A673 (cell line): ENCODE data around the gene RBM4B. TPM values are rescaled to one million over a fixed set of nuclear protein-coding genes. Genes with fewer than 3 reads are reported as not detected.

Experiments used
- BruUV-seq: library from RNA; stranded (reverse); fragments of 400-500 nt; replicated peaks from 2 replicates; lab custom pipeline; 2021; lab: Mats Ljungman, UMichigan
- CTCF ChIA-PET: fragments of 300-600 bp; sonication (Branson Sonifier 250); formaldehyde crosslinking; loops from one replicate; lab custom pipeline; 2022; ENCODE audit warnings: antibody characterized with exemption; lab: Charles Lee
- POLR2A ChIA-PET: fragments of 300-600 bp; sonication (Branson Sonifier 250); formaldehyde crosslinking; loops from one replicate; lab custom pipeline; 2022; ENCODE audit warnings: antibody characterized with exemption; ENCODE audit not compliant: low non-redundant PET; lab: Charles Lee
- DNase-seq: peaks from one replicate; pipeline ENCODE4 v3.0.0-alpha.2; 2015; ENCODE audit warnings: low spot score
- H3K27ac ChIP-seq: fragments of 200-600 bp; sonication (generic); 2 replicates; pipeline ENCODE4 v1.5.1; 2016; ENCODE audit warnings: mixed run types, low read depth, mild to moderate bottlenecking, mixed read lengths, antibody characterized with exemption, low read length; ENCODE audit not compliant: poor library complexity, severe bottlenecking
- H3K27me3 ChIP-seq: fragments of 200-600 bp; sonication (generic); replicated peaks from 2 replicates; pipeline ENCODE4 v1.6.1; 2017; ENCODE audit warnings: mixed run types, low read depth, mild to moderate bottlenecking, mixed read lengths, antibody characterized with exemption, low read length; ENCODE audit not compliant: insufficient read depth, poor library complexity
- H3K36me3 ChIP-seq: fragments of 200-600 bp; sonication (generic); 2 replicates; pipeline ENCODE4 v1.6.1; 2016; ENCODE audit warnings: mixed run types, mild to moderate bottlenecking, mixed read lengths, antibody characterized with exemption, low read length; ENCODE audit not compliant: insufficient read depth, poor library complexity, severe bottlenecking
- H3K4me1 ChIP-seq: fragments of 200-600 bp; sonication (generic); 2 replicates; pipeline ENCODE4 v1.6.1; 2017; ENCODE audit warnings: mixed run types, mild to moderate bottlenecking, mixed read lengths, antibody characterized with exemption, low read length; ENCODE audit not compliant: insufficient read depth, poor library complexity, severe bottlenecking
- H3K4me3 ChIP-seq: fragments of 200-600 bp; sonication (generic); 2 replicates; pipeline ENCODE4 v1.5.1; 2016; ENCODE audit warnings: low read depth, mixed run types, mild to moderate bottlenecking, mixed read lengths, low read length; ENCODE audit not compliant: poor library complexity, severe bottlenecking
- H3K9me3 ChIP-seq: fragments of 200-600 bp; sonication (generic); 2 replicates; pipeline ENCODE4 v1.6.1; 2016; ENCODE audit warnings: mixed run types, low read depth, mild to moderate bottlenecking, mixed read lengths, antibody characterized with exemption, low read length; ENCODE audit not compliant: poor library complexity, severe bottlenecking
- EZH2 ChIP-seq: fragments of 200-600 bp; sonication (generic); IDR thresholded peaks from 2 replicates; pipeline ENCODE4 v1.6.1; 2017; ENCODE audit warnings: borderline replicate concordance, low read depth, mild to moderate bottlenecking, mixed read lengths, antibody characterized with exemption, low read length; ENCODE audit not compliant: poor library complexity, severe bottlenecking
- intact Hi-C: fragments of 100-400 bp; cut with micrococcal nuclease; formaldehyde crosslinking; loops from one replicate; pipeline ENCODE4 v1.10.0; 2022; ENCODE audit not compliant: unreplicated experiment
- total RNA-seq: library from RNA; stranded (reverse); gene quantifications from 2 replicates; pipeline ENCODE4 v1.2.3, GENCODE V29; 2021
- TF ChIP-seq, protein P1 (sequence below): fragments of 300-800, 200-600 bp; sonication (generic); conservative IDR thresholded peaks from 2 replicates; pipeline ENCODE4 v1.5.1; 2017; ENCODE audit warnings: low read depth, mild to moderate bottlenecking, antibody characterized with exemption, low read length, moderate library complexity, mixed read lengths

Gene RBM4B
- total RNA-seq, 1 experiment from 2014 or later = 40.5 TPM

DNA sequence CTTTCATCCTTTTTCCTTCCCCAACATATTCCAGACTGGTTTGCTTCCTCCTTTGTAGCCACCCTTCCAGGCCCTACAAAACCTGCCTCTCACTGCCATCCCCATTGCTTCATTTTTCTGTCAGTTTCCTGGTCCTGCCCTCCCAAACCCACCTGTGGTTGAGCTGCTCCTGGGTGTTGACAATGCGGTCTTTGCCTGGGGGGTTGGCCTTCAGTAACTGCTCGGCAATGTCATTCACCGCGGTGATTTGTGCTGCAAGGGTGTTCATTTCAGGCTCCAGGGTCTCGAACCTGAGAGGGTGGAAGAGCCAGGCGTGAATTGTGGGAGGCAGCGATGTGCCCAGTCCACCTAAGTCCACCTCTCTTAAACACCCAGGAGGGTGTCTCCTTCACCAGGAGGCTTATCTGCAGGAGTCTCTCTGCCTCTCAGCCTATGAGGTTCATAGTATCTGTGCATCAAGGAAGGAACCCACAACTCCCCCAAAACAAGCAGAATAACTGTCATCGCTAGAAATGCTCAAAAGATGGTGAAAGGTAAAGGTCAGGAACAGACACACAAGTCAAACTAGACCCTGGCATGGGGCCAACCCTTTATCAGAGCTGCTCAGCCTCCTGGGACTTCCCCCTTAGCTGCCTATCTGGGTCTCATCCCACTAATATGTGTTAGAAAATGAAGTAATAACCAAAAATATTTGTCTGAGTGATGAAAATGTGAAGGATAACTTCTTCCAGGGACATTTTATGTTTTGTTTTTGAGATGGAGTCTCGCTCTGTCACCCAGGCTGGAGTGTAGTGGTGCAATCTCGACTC is 23.9 kb upstream of the RBM4B start:
- CTCF ChIA-PET = no interaction called here

DNA sequence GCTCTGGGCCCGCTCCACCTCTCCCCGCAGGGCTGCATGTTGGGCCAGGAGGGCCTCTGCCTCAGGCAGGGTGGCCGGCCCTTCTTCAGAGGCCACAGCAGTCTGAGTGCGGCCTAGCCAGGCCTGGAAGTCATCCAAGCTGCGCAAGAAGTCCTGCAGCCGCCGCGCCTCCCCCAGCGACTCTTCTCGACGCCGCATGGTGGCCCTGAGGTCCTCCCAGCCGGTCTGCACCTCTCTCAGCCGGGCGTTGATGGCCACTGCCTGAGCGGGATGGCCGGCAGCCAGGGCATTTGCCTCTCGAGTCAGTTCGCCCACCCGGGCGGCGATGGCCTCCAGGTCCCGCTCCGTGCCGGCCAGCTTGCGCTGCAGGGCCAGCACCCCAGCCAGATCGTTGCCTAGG is 23.1 kb upstream of the RBM4B start:
- TF ChIP-seq EZH2 = no peak
- TF ChIP-seq, protein P1, sequence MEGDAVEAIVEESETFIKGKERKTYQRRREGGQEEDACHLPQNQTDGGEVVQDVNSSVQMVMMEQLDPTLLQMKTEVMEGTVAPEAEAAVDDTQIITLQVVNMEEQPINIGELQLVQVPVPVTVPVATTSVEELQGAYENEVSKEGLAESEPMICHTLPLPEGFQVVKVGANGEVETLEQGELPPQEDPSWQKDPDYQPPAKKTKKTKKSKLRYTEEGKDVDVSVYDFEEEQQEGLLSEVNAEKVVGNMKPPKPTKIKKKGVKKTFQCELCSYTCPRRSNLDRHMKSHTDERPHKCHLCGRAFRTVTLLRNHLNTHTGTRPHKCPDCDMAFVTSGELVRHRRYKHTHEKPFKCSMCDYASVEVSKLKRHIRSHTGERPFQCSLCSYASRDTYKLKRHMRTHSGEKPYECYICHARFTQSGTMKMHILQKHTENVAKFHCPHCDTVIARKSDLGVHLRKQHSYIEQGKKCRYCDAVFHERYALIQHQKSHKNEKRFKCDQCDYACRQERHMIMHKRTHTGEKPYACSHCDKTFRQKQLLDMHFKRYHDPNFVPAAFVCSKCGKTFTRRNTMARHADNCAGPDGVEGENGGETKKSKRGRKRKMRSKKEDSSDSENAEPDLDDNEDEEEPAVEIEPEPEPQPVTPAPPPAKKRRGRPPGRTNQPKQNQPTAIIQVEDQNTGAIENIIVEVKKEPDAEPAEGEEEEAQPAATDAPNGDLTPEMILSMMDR = no peak
- H3K27ac ChIP-seq = no peak overlapping the region
- CTCF ChIA-PET = no interaction called here
- H3K36me3 ChIP-seq = peaks cover 9% of the 10 kb centered on the region
- H3K4me1 ChIP-seq = no peaks in the 10 kb centered on the region
- no peak for DNase-seq
- POLR2A ChIA-PET = no interaction called here
- no peak overlapping the region for H3K4me3 ChIP-seq
- no peaks in the 10 kb centered on the region for H3K27me3 ChIP-seq
- intact Hi-C loops = no loop called here
- no peaks in the 10 kb centered on the region for H3K9me3 ChIP-seq
- TSS peak; percentile 76 for BruUV-seq

More for the DNA sequence above, 23.9 kb upstream of the RBM4B start:
- no TSS peak for BruUV-seq
- no peaks in the 10 kb centered on the region for H3K4me1 ChIP-seq
- peaks cover 9% of the 10 kb centered on the region for H3K36me3 ChIP-seq
- POLR2A ChIA-PET = no interaction called here
- no peak overlapping the region for H3K27ac ChIP-seq
- no peaks in the 10 kb centered on the region for H3K27me3 ChIP-seq
- H3K9me3 ChIP-seq = no peaks in the 10 kb centered on the region
- DNase-seq = no peak
- H3K4me3 ChIP-seq = no peak overlapping the region
- intact Hi-C loops = no loop called here
- TF ChIP-seq, protein P1 = no peak
- no peak for TF ChIP-seq EZH2

DNA sequence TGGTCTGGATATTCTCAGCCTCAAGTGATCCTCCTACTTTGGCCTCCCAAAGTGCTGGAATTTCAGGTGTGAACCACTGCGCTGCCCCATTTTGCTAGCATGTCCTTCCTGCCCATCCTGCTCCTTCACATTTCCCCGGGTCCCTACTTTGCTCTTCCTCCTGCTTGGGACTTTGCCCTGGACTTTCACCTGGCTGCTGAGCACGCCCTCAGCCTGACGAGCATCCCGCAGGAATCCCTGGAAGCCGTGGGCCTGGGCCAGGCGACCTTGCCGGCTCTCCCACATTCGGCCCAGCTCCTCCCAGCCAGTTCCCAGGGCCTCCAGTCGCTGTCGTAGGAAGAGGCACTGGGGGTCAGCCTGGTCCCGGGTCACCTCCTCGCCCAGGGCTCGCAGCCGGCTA is 22.6 kb upstream of the RBM4B start:
- no peak overlapping the region for H3K4me3 ChIP-seq
- H3K27me3 ChIP-seq = no peaks in the 10 kb centered on the region
- H3K36me3 ChIP-seq = peaks cover 9% of the 10 kb centered on the region
- no peaks in the 10 kb centered on the region for H3K4me1 ChIP-seq
- ChIA-PET POLR2A (no interaction called here), CTCF (no interaction called here)
- TF ChIP-seq, protein P1 = no peak
- TF ChIP-seq EZH2 = no peak
- DNase-seq = no peak
- intact Hi-C loops = no loop called here
- BruUV-seq = no TSS peak
- H3K27ac ChIP-seq = no peak overlapping the region
- no peaks in the 10 kb centered on the region for H3K9me3 ChIP-seq
